ENCODE data around the gene CDKN2B. TPM values are rescaled to one million over a fixed set of nuclear protein-coding genes. Genes with fewer than 3 reads are reported as not detected.

CDKN2B gene
- total RNA-seq, 1 donor from 2014 or later, result 1.8 TPM

DNA sequence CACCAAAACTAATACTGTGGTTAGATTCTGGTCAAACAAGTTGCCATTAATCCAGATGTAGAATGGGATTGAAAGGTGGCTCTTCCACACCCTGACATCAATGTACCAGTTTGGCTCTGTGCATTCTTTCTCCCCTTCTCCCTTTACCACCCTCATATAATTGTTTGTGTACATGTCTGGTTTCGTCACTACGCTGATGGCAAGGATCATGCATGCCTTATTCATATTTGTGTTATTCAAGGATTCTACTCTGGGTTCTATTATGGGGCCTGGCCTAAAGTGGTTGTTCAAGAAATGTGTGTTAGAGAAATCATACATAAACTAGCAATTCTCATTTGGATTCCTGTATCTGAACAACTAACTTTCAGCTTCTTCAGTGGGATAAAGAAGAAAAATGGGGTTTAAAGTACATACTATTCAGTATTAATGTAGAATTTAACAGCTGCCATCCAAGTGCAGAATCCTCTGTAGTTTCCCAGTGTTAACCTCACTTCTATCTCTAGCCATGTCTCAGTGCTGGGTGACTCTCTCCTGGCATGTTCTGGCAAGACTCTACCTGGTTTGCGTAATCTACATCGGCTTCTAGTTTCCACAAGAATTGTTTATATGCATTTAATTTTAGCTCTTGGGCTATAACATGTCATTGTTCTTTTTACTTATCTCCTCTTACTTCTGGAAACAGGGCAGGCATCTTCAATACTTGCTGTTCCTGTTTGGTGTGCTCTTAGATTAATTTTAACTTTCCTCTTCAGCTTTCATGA, 27.9 kb upstream of the CDKN2B start:
- Mint-ChIP-seq H3K27me3 (ENCODE audit: unreplicated experiment) (no peaks in the 10 kb centered on the region), H3K9me3 (ENCODE audit: unreplicated experiment) (no peaks in the 10 kb centered on the region), H3K4me3 (ENCODE audit: unreplicated experiment) (no peak overlapping the region), H3K4me1 (ENCODE audit: unreplicated experiment) (no peaks in the 10 kb centered on the region), H3K36me3 (ENCODE audit: low read depth, unreplicated experiment) (no peaks in the 10 kb centered on the region), H3K27ac (ENCODE audit: unreplicated experiment) (no peak overlapping the region)
- no peak for DNase-seq (ENCODE audit: low spot score)
- TF ChIP-seq, protein P1, sequence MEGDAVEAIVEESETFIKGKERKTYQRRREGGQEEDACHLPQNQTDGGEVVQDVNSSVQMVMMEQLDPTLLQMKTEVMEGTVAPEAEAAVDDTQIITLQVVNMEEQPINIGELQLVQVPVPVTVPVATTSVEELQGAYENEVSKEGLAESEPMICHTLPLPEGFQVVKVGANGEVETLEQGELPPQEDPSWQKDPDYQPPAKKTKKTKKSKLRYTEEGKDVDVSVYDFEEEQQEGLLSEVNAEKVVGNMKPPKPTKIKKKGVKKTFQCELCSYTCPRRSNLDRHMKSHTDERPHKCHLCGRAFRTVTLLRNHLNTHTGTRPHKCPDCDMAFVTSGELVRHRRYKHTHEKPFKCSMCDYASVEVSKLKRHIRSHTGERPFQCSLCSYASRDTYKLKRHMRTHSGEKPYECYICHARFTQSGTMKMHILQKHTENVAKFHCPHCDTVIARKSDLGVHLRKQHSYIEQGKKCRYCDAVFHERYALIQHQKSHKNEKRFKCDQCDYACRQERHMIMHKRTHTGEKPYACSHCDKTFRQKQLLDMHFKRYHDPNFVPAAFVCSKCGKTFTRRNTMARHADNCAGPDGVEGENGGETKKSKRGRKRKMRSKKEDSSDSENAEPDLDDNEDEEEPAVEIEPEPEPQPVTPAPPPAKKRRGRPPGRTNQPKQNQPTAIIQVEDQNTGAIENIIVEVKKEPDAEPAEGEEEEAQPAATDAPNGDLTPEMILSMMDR (IDR thresholded peaks at IDR 0.05; ENCODE audit: unreplicated experiment), result no peak

DNA sequence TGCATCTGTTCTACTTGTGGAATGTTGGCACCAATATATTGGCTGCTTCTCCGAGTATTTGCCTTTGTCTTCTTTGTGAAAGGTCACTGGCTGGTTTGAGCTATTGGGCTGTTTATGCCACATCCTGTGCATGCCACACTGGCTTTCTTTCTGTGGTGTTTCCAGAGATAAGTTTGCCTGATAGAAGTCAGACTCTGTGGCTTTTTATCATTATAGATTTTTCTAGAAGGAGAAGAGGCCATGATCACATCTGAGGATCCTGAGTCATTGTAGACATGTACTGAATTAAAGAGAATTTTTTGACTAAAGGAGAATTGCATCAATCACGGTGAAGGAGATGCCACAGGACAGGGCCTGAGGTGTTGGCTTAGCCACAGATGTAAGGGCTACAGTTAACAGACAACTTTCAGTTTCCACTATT, 26.5 kb upstream of the CDKN2B start:
- Mint-ChIP-seq H3K36me3 (ENCODE audit: low read depth, unreplicated experiment) (no peaks in the 10 kb centered on the region), H3K4me1 (ENCODE audit: unreplicated experiment) (no peaks in the 10 kb centered on the region), H3K27me3 (ENCODE audit: unreplicated experiment) (no peaks in the 10 kb centered on the region), H3K4me3 (ENCODE audit: unreplicated experiment) (no peak overlapping the region), H3K27ac (ENCODE audit: unreplicated experiment) (no peak overlapping the region), H3K9me3 (ENCODE audit: unreplicated experiment) (no peaks in the 10 kb centered on the region)
- TF ChIP-seq, protein P1 (IDR thresholded peaks at IDR 0.05; ENCODE audit: unreplicated experiment), result no peak
- DNase-seq (ENCODE audit: low spot score), result no peak

DNA sequence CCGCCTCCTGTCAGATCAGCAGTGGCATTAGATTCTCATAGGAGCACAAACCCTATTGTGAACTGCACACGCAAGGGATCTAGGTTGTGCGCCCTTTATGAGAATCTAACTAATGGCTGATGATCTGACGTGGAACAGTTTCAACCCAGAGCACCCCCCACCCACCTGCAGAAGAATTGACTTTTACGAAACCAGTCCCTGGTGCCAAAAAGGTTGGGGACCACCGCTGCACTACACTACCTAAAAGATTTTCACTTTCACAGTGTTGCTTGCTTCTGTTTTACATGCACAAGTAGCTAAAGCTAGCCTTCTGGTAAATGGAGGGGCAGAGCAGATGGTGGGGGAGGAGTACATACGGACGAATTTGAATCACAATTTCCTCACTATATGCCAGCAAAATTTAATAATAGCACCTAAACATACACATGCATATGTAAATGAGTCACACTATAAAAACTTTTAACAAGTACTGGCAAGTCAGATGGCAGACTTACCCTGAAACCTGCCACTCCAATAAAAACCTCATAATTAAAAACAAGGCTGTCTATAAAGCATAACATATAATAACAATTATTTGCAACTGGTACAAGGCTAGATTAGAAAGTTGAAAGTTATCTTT, 24.0 kb upstream of the CDKN2B start:
- H3K9me3 Mint-ChIP-seq (ENCODE audit: unreplicated experiment), result no peaks in the 10 kb centered on the region
- H3K4me1 Mint-ChIP-seq (ENCODE audit: unreplicated experiment), result peaks cover 5% of the 10 kb centered on the region
- H3K27ac Mint-ChIP-seq (ENCODE audit: unreplicated experiment), result no peak overlapping the region
- no peaks in the 10 kb centered on the region for H3K27me3 Mint-ChIP-seq (ENCODE audit: unreplicated experiment)
- H3K36me3 Mint-ChIP-seq (ENCODE audit: low read depth, unreplicated experiment), result no peaks in the 10 kb centered on the region
- H3K4me3 Mint-ChIP-seq (ENCODE audit: unreplicated experiment), result no peak overlapping the region
- DNase-seq (ENCODE audit: low spot score), result no peak
- TF ChIP-seq, protein P1 (IDR thresholded peaks at IDR 0.05; ENCODE audit: unreplicated experiment), result no peak

DNA sequence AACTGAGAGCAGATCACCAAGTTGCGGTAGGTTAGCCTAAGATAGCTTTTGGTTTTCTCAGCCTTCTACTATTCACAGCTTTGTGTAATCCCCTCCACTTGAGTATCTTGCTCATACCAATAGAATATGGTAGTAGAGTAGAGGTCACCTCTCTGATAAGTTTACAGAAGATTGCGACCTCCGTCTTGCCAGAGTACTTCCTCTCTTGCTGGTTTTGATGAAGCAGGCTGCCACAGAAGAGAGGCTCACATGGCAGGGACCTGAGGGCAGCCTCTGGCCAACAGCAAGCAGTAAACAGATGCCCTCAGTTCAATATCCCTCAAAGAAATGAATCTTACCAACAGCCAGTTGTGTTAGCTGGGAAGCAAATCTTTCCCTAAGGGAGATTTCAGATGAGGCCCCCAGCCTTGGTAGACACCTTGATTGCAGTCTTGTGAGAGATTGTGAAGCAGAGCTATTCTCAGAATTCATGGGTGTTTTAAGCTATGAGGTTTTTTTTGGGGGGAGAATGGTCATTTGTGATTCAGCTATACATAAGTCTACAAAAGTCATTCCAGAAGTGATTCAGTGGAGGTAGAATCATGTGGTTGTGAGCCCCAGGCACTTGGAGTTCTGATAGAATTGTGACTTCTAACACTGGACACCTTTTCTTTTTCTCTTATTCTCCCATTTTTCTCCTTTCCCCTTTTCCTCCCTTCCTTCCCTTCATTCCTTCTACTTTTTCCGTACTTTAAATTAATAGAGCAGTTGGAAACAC, 22.7 kb upstream of the CDKN2B start:
- no peak overlapping the region for H3K4me3 Mint-ChIP-seq (ENCODE audit: unreplicated experiment)
- H3K36me3 Mint-ChIP-seq (ENCODE audit: low read depth, unreplicated experiment), result no peaks in the 10 kb centered on the region
- H3K4me1 Mint-ChIP-seq (ENCODE audit: unreplicated experiment), result peaks cover 6% of the 10 kb centered on the region
- DNase-seq (ENCODE audit: low spot score), result no peak
- no peaks in the 10 kb centered on the region for H3K27me3 Mint-ChIP-seq (ENCODE audit: unreplicated experiment)
- TF ChIP-seq, protein P1 (IDR thresholded peaks at IDR 0.05; ENCODE audit: unreplicated experiment), result no peak
- no peak overlapping the region for H3K27ac Mint-ChIP-seq (ENCODE audit: unreplicated experiment)
- no peaks in the 10 kb centered on the region for H3K9me3 Mint-ChIP-seq (ENCODE audit: unreplicated experiment)

Data from endothelial cell (in vitro differentiated cells).